Panc1 (cell line): ENCODE results near the gene ZC3H10.
"Not testable (repeated sequence)": the region's sequence is repeated elsewhere in the genome, so short reads cannot be mapped to it uniquely, and the experiment has no call there.

Experiments used
- CTCF ChIP-seq: fragments of 450-650 bp; IDR thresholded peaks from 2 replicates; pipeline ENCODE4 v1.5.1; 2017; ENCODE audit warnings: mild to moderate bottlenecking
- TF ChIP-seq, protein P1 (sequence below), 2 experiments: IDR thresholded peaks; 2 replicates each; pipeline ENCODE4 v1.6.1; 2011 to 2012; ENCODE audit warnings: low read depth in 2 of 2, control low read depth in 1 of 2, low read length in 1 of 2, mild to moderate bottlenecking in 1 of 2, moderate library complexity in 1 of 2; ENCODE audit not compliant: insufficient read depth in 1 of 2

DNA sequence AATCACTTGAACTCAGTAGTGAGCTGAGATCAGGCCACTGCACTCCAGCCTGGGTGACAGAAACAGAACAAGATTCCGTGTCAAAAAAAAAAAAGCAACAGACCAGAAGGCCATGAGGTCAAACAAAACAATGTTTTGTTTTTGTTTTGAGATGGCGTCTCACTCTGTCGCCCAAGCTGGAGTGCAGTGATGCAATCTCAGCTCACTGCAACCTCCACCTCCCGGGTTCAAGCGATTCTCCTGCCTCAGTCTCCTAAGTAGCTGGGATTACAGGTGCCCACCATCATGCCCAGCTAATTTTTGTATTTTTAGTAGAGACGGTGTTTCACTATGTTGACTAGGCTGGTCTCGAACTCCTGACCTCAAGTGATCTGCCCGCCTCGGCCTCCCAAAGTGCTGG is 40.1 kb upstream of the ZC3H10 start:
- TF ChIP-seq CTCF = not testable (repeated sequence)
- TF ChIP-seq, protein P1, sequence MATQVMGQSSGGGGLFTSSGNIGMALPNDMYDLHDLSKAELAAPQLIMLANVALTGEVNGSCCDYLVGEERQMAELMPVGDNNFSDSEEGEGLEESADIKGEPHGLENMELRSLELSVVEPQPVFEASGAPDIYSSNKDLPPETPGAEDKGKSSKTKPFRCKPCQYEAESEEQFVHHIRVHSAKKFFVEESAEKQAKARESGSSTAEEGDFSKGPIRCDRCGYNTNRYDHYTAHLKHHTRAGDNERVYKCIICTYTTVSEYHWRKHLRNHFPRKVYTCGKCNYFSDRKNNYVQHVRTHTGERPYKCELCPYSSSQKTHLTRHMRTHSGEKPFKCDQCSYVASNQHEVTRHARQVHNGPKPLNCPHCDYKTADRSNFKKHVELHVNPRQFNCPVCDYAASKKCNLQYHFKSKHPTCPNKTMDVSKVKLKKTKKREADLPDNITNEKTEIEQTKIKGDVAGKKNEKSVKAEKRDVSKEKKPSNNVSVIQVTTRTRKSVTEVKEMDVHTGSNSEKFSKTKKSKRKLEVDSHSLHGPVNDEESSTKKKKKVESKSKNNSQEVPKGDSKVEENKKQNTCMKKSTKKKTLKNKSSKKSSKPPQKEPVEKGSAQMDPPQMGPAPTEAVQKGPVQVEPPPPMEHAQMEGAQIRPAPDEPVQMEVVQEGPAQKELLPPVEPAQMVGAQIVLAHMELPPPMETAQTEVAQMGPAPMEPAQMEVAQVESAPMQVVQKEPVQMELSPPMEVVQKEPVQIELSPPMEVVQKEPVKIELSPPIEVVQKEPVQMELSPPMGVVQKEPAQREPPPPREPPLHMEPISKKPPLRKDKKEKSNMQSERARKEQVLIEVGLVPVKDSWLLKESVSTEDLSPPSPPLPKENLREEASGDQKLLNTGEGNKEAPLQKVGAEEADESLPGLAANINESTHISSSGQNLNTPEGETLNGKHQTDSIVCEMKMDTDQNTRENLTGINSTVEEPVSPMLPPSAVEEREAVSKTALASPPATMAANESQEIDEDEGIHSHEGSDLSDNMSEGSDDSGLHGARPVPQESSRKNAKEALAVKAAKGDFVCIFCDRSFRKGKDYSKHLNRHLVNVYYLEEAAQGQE (IDR thresholded peaks at IDR 0.05; ENCODE audit: insufficient read depth in 1 of 2, low read depth in 2 of 2, low read length in 1 of 2) = not testable (repeated sequence)
